HG02884 (cell line): Measurements from ENCODE around the gene FLVCR2.

Experiments used
- ATAC-seq: cut with Tn5 transposase; IDR thresholded peaks from one replicate; pipeline ENCODE4 v1.9.1; 2021; ENCODE audit warnings: mild to moderate bottlenecking, moderate library complexity; ENCODE audit not compliant: unreplicated experiment

The FLVCR2 gene

DNA sequence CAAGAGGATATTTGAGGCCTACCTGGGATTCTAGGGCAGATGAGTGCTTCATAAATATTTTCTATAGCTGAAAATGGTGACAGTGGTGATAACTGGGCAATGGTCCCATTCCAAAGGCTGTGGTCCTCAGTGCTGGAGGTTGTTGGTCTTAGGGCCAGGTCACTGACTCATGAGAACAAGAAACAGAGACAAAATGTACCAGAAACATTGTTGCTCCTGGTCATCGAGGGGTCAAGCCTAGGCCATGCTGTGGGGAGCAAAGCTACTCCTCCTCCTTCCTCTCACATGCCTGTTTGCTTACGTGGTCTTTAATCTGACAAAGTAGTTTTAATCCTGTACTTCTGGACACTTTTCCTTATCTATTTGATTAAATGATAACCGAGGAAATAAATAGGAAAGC, 48.4 kb downstream of the FLVCR2 start:
- no peak for ATAC-seq

DNA sequence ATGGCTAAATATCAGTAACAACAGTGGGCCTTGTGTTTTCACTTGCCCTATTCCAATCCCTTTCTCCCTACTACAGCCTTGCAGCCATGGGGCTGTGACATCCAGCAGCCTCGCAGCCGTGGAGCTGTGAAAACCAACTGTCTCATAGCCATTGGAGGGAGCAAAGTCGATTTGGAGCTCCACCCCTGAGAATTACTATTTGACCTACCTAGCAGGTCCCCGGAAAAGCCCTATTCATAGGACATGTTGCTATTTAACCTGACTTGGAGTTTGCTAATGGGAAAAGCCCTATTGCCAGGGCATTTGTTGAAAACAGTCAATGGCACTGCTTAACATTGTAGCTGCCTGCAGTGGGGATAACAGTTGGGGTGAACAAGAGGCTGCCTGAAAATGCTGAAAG, 49.0 kb downstream of the FLVCR2 start:
- no peak for ATAC-seq

DNA sequence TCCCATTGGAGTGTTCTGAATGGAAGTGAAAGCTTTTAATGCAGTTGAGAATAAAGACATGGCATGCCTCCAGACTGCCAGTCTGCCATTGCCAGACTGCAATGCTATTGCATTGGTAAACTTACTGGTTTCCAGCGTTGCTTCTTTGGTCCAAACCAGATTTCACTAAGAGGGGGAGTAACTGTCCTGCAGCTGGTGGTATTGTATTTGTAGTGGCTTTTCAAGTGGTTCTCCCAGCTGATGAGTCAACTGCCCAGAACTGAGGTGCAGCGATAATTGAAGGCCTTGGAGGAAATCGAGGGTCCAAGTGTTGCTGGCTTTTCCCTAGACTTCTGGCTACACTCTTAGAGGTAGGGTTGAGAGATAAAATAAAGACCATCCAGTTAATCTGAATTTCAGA, 50.4 kb downstream of the FLVCR2 start:
- no peak for ATAC-seq

DNA sequence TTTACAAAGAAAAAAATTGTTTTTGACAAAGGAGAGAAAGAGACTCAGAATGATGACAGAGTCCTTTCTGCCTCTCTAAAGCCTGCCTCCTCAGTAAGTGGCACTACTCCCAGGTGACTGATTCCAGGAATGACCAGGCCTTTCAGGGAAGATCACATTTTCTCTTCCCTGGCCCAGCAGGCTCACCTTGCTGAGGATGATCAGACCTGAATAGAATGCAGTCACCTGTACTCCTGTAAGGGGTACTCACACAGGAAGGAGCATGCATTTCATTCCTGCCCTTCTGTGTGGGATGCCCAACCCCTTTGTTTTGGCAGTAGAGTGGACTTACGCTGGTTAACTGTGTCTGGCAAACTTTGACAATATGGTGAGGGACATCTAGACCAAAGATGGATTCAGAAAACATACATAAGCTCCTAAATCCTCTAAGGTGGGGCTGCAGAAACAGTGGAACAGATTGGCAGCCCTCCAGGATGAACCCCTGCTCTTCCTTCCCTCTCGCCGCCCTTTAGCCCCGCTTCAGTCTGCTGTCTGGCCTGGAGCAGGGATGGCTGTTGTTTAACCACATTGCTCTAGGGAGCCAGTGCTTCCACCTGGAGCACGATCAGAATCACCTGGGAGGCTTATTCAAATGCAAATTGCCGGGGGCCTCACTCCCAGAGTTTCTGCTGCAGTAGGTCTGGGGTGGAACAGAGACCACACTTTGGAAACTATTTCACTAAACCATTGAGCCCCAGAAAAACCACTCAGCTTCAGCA, 52.5 kb downstream of the FLVCR2 start:
- no peak for ATAC-seq

DNA sequence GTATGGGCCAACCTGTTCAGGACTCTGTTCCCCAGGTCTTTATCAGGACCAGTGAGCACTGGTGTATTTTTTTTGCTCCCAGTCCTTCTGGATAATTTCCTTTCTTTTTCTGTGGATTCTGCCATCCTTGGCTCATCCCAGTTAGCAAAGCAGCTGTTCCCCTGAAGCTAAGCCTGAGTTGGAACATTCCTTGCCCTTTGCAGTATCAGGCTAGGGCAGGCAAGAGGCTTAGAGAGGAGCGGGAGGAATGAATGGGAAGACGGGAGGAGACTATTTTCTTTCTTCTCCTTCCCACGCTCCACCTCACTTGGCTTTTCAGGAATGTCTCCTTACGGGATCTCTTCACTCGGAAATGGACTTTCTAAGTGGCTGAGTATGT, 53.0 kb downstream of the FLVCR2 start:
- ATAC-seq: no peak

DNA sequence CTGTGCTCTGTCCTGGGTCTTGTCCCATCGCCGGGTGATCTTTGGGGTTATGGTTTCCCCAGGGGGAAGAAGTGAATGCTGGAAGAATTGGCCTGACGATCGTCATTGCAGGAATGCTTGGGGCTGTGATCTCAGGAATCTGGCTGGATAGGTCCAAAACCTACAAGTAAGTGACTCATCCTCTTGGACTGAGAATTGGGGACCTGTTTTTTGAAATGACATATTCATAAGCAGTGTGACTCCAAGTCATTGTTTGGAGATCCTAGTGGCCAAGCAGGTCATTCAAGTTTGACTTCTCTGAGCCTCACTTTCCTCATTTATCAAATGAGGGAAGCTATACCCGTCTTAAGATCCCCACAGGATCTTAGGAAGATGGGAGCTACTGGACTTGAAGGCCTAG, 56.4 kb downstream of the FLVCR2 start:
- no peak for ATAC-seq

DNA sequence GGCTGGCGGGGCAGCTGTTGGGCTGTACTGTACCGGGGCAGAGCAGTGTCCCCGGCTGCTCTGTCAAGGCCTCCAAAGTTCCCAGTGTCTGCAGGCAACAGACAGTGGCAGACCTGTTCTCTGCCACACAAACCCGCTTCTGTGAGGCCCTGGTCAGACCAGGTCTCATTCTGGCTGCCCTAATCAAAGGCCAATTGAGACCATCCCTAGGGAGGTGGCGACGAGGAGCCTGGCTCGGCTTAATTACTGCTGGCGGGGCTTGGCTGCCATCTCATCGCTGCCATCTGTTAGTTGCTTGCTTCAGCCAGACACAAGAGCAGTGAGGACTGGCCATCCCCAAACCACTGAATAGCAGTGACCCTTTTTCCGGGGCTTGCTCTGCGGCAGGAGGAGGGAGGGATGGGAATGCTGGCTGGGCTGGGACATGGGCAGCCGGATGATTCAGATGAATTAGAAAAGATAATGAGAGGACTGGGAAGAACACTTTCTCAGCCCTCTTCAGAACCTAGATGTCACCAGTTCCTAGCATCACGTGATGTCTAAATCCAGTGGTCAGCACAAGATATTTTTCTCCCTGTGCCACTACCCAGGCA, 57.8 kb downstream of the FLVCR2 start:
- no peak for ATAC-seq

DNA sequence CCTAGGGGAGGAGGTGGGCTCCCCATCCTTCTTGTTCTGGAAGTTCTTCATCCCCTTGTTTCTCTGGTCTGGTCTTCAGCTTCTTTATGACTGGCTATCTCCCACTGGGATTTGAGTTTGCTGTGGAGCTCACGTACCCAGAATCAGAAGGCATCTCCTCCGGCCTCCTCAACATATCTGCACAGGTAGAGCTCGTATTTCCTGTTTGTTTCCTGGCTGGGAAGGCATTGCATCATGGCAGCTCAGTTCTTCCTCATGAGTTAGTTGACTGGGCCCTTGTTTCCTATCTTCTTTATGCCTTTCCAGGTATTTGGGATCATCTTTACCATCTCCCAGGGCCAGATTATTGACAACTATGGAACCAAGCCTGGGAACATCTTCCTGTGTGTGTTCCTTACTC, 62.5 kb downstream of the FLVCR2 start:
- no peak for ATAC-seq

DNA sequence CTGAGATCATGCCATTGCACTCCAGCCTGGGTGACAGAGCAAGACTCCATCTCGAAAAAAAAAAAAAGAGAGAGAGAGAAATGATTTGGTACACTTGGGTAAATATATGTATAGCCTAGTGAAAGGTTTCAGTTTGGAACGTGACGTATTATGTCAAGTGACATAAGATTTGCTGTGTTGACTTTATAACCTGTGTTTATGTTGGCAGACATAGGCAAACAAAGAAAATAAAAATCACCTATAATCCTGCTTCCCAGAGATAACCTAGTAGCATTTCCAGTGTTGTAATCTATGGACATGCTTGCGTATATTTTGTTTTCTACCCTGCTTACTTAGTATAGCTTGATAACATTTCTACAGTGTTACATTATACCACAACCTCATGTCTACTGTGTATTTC, 65.6 kb downstream of the FLVCR2 start:
- no peak for ATAC-seq

DNA sequence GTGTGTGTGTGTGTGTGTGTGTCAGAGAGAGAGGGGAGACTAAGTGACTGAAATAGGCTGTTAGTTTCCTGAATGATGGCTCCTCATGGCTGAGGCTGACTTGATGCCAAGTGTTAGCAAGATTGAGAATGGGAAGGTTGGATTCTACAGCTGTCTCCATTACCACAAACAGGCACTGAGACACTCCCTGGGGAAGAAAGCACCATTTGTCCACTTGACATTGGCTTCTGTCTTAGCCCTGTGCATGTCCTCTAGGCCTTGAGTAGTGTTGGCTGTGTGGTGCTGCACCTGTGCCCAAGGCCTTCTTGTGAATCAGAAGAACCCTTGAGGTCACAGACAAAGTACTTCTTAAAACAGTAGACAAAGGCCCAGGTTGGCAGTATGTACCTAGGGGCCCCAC, 66.6 kb downstream of the FLVCR2 start:
- ATAC-seq: no peak

DNA sequence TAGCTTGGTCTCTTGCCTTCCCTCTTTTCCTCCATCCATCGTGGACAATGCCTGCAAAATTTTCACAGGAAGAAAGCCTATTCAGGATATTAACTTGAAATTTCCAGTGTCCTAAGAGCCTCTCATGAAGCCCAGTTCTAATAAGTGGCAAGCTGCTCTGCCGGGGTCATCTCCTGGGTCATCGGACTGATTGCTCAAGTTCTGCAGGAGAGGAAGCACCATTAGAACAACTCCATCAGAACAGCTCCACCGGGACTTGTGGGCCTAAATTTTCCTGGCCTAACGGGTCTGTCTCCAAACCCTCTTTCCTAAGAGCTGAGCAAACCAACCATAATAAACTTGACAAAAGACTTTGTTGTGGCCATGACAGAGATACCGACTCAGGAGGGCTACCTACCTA, 68.3 kb downstream of the FLVCR2 start:
- ATAC-seq: no peak

DNA sequence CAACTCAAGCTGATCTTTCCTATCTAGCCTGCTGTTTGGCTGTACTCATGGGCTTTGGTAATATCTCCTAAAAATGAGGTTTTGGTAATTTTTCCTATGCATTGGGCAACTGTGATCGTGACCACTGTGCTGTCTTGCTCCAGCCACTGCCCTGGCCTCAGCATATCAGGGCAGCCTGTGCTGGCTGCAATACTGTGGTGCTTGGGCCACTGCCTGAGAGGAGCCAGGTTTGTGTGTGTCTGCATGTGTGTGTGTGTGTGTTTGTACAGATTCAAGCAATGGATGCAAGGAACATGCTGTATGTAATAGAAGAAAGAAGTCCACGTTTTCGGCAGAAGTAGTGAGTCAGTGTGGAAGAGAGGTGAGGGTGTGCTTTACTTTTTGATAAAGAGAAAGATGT, 69.2 kb downstream of the FLVCR2 start:
- no peak for ATAC-seq

DNA sequence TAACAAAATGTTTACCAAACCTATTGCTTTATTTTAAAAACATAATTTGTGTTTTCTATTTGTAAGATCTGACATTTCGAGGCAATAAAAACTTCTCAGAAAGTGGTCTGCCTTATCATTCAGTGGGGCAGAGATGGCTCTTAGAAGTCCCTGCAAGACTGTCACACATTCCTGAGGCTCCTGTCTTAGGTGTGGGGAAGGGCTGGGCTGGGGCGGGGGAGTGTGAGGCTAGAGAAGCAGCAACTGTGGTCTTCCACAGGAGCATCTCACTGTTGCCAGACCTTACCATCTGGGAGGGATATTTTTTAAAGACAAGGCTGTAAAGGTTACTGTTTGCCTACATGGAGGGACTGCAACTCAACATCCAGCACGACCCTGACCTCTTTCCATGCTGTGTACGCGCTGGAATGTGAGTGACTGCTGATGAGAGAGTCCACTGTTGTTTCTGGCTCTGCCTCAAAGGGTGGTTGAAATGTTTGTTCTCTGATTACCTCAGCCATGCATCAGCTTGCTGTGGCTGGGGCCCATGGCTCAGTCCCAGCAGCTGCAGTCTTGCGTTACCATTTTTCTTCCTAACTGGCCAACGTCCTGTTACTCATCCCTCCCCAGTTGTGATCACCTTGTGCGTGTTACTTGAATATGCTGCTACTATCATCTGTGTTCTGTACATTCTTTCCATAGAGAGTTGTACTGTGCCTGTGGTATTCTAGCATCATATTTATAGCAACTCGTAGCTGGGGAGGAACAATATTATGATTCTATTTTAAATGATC, 69.8 kb downstream of the FLVCR2 start:
- ATAC-seq: no peak

DNA sequence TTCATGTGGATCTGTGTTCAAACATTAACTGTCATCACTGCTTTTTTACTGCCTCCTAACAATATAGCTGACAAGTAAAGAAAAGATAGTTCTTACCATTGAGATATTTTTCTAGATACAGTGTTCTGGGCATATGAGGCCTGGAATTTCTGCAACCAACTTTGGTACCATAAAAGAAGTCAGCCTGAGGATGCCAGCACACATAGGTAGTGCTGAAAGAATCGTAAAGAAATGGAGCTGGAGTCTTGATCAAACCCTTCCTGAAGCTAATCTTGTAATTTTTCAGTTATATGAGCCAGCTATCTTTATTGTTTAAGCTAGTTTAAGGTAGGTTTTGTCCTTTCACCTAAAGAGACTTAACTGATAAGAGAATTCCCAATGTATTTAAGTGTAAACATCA, 70.9 kb downstream of the FLVCR2 start:
- no peak for ATAC-seq

DNA sequence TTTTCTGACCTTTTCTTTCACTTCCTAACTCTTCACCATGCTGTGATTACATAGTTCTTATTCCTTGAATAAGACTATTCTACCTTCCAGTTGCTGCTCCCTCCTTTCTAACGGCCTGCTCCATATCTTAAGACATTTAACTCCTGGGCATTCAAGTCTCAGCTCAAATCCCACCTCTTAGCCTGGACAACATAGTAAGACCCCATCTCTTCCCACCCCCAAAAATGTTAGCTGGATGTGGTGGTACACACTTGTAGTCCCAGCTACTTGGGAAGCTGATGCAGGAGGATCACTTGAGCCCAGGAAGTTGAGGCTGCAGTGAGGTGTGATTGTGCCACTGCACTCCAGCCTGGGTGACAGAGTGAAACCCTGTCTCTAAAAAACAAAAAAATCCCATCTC, 71.4 kb downstream of the FLVCR2 start:
- no peak for ATAC-seq

DNA sequence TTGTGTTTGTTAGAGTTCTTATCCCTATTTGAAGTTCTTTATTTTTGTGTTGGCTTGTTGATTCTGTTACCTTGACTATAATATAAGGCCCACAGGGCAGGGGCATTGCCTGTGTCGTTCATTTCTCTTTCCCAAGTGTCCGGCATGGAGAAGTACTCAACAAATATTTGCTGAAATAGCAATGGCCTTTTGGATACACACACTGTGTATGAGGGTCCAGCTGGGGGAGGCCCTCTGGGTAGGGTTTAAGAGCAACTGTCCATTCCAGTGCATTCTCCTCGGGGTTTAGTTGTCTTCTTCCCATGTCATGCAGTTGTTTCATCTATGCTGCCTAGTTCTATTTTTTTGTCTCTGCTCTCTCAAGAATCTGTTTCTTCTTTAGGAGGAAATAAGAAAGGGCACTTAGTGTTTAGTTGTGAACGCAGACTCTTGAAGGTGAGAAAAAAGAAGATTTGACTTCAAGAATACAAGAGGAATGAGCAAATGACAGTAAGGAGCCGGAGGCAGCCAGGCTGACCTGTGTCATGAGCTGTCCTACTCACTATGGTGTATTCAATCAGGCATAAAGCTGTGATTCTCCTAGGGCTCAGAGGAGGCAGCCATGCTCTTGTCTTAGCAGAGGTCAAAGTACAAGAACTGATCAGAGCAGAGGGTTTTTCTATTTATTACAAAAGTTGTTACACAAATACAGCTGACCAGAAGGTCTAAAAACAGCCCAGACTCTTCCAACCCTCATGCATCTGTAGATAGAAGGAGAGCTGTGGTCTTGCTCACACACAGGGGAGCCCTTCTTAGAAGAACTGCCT, 72.0 kb downstream of the FLVCR2 start:
- no peak for ATAC-seq

DNA sequence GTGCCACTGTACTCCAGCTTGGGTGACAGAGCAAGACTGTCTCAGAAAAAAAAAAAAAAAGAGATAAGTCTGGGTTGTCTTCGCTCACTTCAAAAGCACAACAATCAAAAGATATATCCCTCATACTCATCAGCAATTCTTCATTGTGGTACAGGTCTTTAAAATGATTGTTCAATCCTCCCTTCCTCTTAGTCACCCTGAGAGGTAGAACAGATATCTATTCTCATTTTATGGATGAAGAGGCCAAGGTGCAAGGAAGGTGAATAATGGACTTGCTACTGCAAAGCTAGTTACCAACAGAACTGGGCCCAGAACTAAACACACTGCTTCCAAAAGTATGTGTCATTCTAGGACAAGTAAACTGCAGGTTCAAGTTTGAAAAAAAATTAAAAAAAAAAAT, 75.1 kb downstream of the FLVCR2 start:
- ATAC-seq: no peak

DNA sequence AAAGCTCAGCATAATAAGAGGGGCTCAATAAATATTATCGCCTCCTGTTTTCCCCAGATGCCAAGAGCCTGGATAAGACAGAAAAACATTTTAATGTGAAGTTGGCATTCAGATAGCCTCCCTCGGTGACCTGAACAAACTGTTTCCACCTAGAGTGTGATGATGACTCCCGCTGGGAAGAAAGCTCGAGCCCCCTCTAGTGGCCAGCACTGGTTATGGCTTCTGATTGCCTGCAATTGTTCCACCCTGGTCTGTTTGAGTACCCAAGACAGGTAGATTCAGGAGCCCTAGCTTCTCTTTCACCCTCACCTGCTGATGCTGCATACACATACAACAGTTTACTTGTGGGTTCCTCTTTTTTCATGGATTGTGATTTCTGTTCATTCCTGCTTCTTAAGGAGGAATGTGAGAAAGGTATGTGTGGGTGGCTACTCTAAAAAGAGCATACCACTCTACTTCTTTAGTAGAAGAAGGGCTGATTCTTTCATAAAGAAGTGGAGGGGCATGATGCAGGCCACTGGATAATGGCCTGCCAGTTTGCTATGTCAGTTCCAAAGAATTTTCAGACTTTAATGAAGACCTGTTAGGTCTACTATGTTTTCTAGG, 75.8 kb downstream of the FLVCR2 start:
- no peak for ATAC-seq

DNA sequence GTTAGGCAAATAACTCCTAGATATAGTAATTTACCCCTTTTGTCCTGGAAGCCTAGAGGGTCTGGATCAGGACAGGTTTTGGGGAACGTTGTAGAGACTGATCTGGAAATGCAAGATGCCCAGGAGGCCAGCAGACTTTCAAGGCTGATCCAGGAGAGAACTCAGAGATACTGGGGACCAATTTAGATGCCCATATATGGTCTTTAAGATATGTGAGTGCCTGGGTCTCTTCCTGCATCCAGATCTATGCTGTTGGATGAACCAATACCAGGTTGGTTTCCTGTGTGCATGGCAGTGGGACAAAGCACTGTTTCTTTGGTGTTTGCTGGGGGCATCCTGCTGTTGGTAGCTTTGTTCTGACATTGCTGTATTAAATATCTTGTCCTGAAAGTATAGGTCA, 76.8 kb downstream of the FLVCR2 start:
- no peak for ATAC-seq

DNA sequence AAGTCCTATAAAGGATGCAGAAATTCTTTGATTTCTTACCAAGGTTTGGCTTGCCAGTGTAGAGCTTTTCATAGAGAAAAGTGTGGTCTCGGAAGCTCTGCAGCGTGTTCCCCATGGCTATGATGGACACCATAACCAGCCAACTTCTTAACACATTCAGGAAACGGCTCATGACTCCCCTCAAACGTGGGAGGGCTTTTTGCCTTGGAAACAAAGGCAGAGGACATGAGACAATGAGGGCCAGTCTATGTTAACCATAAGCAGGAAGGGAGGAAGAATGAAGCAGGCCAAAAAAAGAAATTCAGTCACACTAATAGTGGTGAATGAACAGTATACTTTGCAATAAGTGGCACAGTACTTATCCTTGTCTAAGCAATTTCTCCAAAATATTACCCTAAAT, 78.9 kb downstream of the FLVCR2 start:
- ATAC-seq: no peak

DNA sequence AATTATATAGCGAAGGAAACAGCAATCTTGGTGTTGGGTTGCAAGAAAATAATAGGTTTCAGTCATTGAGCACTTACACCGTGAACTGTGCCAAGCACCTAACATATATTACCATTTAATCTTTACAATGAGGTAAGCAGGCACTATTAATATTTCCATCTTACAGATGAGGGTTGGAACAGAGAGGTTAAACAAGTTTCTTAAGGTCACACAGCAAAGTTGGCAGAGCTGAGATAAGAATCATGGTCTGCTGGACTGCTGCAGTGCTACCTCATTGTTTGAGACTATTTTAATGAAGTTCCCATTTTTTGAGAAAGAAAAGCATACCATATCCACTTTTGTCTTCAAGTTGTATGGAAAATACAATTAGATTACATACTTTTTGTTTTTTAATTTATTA, 80.5 kb downstream of the FLVCR2 start:
- ATAC-seq: no peak
